ENCODE measurements around the gene NLRP6. TPM values are rescaled to one million over a fixed set of nuclear protein-coding genes. Genes with fewer than 3 reads are reported as not detected.
"Not testable (repeated sequence)": the region's sequence is repeated elsewhere in the genome, so short reads cannot be mapped to it uniquely, and the experiment has no call there.

NLRP6 gene
- total and polyA plus RNA-seq, 9 donors, result 0.02 to 1.1 (median 0.20) TPM; not detected in 3

- Histone ChIP-seq H3K9me3 (no peaks in the 10 kb centered on the region), H3K4me3 (no peak overlapping the region), H3K36me3 (no peaks in the 10 kb centered on the region), H3K27me3 (no peaks in the 10 kb centered on the region), H3K4me1 (ENCODE audit: insufficient read depth) (peaks cover 20% of the 10 kb centered on the region), H3K27ac (no peak overlapping the region)
- intact Hi-C loops (cut with DNase I), result no loop called here
- DNase-seq, result peak in 2 of 5 donors; percentile 19 to 36
- TF ChIP-seq, protein P1, sequence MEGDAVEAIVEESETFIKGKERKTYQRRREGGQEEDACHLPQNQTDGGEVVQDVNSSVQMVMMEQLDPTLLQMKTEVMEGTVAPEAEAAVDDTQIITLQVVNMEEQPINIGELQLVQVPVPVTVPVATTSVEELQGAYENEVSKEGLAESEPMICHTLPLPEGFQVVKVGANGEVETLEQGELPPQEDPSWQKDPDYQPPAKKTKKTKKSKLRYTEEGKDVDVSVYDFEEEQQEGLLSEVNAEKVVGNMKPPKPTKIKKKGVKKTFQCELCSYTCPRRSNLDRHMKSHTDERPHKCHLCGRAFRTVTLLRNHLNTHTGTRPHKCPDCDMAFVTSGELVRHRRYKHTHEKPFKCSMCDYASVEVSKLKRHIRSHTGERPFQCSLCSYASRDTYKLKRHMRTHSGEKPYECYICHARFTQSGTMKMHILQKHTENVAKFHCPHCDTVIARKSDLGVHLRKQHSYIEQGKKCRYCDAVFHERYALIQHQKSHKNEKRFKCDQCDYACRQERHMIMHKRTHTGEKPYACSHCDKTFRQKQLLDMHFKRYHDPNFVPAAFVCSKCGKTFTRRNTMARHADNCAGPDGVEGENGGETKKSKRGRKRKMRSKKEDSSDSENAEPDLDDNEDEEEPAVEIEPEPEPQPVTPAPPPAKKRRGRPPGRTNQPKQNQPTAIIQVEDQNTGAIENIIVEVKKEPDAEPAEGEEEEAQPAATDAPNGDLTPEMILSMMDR (IDR thresholded peaks at IDR 0.05), result no peak
- TF ChIP-seq EP300 (IDR thresholded peaks at IDR 0.05), result no peak
- no peak for TF ChIP-seq POLR2A (IDR thresholded peaks at IDR 0.05)
- WGBS, 3 donors, result 66 to 77% (median 68%) methylated on average over 14 of the region's 14 CpGs
Observed at GRCh38 chr11:330307-330693, 52.1 kb downstream of the NLRP6 start.

- Histone ChIP-seq H3K27me3 (no peaks in the 10 kb centered on the region), H3K36me3 (no peaks in the 10 kb centered on the region), H3K9me3 (no peaks in the 10 kb centered on the region), H3K4me3 (no peak overlapping the region), H3K27ac (no peak overlapping the region), H3K4me1 (ENCODE audit: insufficient read depth) (peaks cover 21% of the 10 kb centered on the region)
- DNase-seq, result peak in 2 of 5 donors; percentile 23 to 43
- intact Hi-C loops (cut with DNase I), result no loop called here
- WGBS, 3 donors, result 87 to 89% (median 88%) methylated on average over 34 of the region's 34 CpGs
- TF ChIP-seq EP300 (IDR thresholded peaks at IDR 0.05) (no peak), POLR2A (IDR thresholded peaks at IDR 0.05) (no peak)
Observed at GRCh38 chr11:330694-331357, 52.6 kb downstream of the NLRP6 start.

DNA sequence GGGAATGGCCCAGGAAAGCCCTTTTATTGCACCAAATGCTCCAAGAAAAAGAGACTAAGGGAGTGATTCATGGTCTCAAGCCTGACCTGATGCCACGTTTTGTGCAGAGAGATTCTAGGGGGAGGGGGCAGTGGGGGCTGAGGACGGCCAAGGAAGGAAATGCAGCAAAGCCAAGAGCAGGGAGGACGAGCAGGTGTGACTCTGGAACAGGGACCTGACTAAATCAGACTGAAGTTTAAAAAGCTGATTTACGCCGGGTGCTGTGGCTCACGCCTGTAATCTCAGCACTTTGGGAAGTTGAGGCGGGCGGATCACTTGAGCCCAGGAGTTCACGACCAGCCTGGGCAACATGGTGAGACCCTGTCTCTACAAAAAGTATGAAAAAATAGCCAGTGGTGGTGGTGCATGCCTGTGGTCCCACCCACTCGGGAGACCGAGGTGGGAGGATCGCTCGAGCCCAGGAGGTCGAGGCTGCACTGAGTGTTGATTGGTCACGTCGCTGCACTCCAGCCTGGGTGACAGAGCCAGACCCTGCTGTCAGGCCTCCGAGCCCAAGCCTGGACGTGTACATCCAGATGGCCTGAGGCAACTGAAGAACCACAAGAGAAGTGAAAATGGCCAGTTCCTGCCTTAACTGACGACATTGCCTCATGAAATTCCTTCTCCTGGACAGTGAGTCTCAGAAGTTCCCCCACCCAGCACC, 53.3 kb downstream of the NLRP6 start:
- peak in 2 of 5 donors; percentile 15 to 30 for DNase-seq
- WGBS, 3 donors, result 78 to 84% (median 83%) methylated on average over 19 of the region's 19 CpGs
- intact Hi-C loops (cut with DNase I), result no loop called here

DNA sequence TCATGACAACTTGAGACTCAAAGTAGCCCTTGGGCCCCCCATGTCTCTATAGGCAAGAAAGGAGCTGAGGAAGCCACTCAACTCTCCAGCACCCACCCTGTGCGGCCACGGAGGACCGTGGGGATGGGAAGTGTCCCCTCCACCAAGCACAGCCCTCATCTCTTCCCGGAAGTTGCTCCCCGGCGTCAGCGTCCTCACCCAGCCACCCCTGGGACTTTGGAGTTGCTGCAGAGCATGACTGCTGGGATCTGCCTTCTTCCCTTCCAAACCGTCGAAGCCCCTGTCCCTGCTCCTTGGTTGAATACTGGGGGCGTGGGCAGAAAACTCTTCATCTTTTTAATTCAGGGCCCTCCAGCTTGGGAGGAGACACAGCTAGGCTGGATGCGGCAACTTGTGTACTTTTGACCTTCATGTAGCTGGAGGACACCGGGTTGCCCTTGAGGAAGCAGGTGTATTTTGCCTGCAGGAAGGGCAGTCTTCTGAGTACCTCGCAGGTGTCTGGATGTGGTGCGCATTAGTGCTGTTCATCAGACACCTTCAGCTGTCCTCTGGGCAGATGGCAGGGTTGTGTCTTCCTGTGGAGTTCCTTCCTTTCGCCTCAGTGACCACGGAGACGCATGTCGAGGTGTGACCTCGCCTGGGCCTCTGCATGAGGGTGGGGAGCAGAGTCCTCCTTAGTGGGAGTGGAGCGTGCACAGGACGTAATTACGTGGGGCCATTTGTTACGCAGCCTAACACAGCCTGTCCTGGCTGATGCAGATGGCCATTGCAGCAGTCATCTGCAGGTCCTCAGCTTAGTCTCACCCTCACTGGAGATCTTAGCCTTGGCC, 54.7 kb downstream of the NLRP6 start:
- DNase-seq, result peak in 2 of 5 donors; percentile 20 to 35
- TF ChIP-seq, protein P1 (IDR thresholded peaks at IDR 0.05), result no peak
- no peak for TF ChIP-seq POLR2A (IDR thresholded peaks at IDR 0.05)
- no peak for TF ChIP-seq EP300 (IDR thresholded peaks at IDR 0.05)
- H3K27ac ChIP-seq, result no peak overlapping the region
- intact Hi-C loops (cut with DNase I), result no loop called here
- H3K36me3 ChIP-seq, result no peaks in the 10 kb centered on the region
- 93 to 96% (median 94%) methylated on average over 23 of the region's 23 CpGs for WGBS, 3 donors
- H3K4me3 ChIP-seq, result no peak overlapping the region
- H3K4me1 ChIP-seq (ENCODE audit: insufficient read depth), result peaks cover 16% of the 10 kb centered on the region
- no peaks in the 10 kb centered on the region for H3K27me3 ChIP-seq
- H3K9me3 ChIP-seq, result no peaks in the 10 kb centered on the region

More for the DNA sequence above, 53.3 kb downstream of the NLRP6 start:
- Histone ChIP-seq H3K4me3 (no peak overlapping the region), H3K27me3 (no peaks in the 10 kb centered on the region), H3K4me1 (ENCODE audit: insufficient read depth) (peaks cover 20% of the 10 kb centered on the region), H3K9me3 (no peaks in the 10 kb centered on the region), H3K36me3 (no peaks in the 10 kb centered on the region), H3K27ac (no peak overlapping the region)
- TF ChIP-seq, protein P1 (IDR thresholded peaks at IDR 0.05), result no peak
- no peak for TF ChIP-seq POLR2A (IDR thresholded peaks at IDR 0.05)
- no peak for TF ChIP-seq EP300 (IDR thresholded peaks at IDR 0.05)

DNA sequence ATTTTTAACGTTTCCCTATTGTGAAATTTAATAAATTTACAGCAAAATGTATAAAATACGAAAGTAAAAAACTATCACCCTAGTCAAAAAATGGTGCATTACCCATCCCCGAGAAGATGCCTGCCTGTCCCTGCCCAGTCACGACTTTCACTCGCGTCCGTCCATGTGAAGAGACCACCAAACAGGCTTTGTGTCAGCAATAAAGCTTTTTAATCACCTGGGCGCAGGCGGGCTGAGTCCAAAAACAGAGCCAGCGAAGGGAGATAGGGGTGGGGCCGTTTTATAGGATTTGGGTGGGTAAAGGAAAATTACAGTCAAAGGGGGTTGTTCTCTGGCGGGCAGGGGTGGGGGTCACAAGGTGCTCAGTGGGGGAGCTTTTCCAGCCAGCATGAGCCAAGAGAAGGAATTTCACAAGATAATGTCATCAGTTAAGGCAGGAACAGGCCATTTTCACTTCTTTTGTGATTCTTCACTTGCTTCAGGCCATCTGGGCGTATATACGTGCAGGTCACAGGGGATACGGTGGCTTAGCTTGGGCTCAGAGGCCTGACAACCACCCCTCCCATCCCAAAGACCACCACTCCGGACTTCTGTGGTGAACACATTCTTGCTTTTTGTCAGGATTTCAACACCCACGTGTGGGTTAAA, 55.5 kb downstream of the NLRP6 start:
- H3K27ac ChIP-seq; H3K4me3 ChIP-seq; H3K9me3 ChIP-seq; H3K36me3 ChIP-seq; H3K27me3 ChIP-seq; intact Hi-C loops (cut with DNase I): not testable (repeated sequence)
- WGBS, 3 donors, result 84 to 86% (median 84%) methylated on average over 17 of the region's 17 CpGs
- H3K4me1 ChIP-seq (ENCODE audit: insufficient read depth), result peaks cover 16% of the 10 kb centered on the region
- DNase-seq, result peak in 2 of 5 donors; percentile 20 to 37
